DMS153 treated with DMSO at 0.1 percent for 48 hours (cell line): ENCODE results near the gene CLIP4.

ENCODE experiments used
- DNase-seq: peaks from one replicate; lab custom pipeline; 2025; ENCODE audit not compliant: unreplicated experiment; lab: John Stamatoyannopoulos, UW

The CLIP4 gene

GRCh38 chr2:29219374-29219773 lies 104.2 kb downstream of the CLIP4 start:
- DNase-seq: no peak

- DNase-seq: no peak
Observed at GRCh38 chr2:29220506-29221270, 105.5 kb downstream of the CLIP4 start.

DNA sequence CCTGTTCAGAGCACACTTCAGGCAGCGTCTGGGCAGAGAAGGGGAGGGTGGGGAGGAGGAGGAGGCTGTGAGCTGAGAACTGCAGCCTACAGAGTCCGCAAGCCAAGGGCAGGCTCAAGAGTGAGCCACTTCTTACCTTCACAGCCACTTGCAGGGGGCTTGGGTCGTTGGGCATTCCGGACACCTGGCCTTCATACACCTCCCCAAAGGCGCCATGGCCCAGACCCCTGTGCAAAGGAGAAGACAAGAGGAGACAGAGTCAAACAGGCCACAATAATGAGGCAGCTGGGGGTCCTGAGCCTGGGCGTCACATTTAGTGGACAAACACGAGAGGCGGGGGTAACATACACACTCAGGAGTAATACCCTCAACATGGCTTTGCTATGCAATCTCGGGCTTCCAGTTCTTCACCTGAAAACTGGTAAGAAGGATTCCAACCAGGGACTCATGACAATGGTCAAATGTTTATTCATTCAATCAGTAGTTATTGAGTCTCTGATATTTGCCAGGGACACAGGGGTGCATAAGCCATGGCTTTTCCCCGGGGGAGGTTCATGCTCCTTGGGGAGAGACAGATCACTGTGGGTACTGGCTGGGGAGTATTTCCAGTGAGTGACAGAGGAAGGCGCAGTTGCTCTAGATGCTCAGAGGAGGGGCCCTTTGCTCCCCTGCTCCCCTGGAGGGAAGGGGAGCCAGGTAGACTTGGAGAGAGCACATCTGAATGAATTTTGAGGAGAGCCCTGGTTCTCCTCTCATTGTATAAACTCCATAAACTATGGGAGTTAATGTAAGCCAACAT lies 107.4 kb downstream of the CLIP4 start:
- no peak for DNase-seq

DNA sequence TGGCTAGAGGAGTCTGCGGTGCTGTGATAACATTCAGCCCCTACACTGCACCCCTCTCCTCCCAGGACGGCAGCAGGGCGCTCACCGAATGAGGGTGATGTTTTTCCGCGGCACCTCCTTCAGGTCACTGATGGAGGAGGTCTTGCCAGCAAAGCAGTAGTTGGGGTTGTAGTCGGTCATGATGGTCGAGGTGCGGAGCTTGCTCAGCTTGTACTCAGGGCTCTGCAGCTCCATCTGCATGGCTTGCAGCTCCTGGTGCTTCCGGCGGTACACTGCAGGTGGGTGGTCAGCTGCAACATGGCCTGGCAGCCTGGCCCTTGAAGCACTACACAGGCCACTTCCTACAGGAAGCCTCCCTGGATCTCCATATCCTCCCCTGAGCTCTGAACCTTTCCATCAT lies 108.0 kb downstream of the CLIP4 start:
- no peak for DNase-seq

DNA sequence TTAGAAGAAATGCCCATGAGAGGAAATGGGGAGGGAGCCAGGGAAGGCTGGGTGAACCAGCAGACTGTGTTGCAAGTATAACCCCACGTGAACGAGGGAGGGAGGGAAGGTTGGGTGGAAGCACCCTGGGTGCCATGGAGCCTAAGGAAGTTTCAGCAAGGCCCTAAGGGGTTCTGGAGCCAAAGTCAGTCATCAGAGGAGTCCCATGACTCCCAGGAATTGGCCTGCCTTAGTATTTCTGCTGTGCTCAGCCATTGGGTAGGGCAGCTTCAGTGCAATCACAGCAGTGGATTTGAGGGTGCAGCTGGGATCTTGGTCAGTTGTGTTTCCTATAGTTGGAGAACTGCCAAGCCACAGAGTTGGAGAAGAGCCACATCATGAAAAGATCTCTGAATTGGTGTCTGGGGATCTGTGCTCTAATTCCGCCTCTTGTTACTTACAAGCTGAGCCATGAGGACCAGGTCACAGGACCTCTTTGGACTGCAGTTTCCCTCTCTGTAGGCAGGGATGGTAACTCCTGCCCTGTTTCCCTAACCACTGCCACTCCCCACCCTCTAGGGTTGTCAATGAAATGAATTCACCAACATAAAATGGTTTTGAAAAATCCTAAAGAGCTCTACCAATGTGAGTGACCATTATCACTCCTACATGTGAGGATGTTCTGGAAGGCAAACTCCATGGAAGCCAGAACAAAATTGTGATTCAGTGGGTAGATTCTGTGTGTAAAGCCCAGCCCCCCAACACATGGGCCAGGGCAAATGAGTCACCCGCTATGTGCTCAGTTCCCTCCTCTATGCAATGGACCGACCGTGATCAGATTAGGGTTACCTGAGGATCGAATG lies 108.9 kb downstream of the CLIP4 start:
- DNase-seq: no peak

GRCh38 chr2:29224693-29225551 lies 109.7 kb downstream of the CLIP4 start:
- DNase-seq: no peak

DNA sequence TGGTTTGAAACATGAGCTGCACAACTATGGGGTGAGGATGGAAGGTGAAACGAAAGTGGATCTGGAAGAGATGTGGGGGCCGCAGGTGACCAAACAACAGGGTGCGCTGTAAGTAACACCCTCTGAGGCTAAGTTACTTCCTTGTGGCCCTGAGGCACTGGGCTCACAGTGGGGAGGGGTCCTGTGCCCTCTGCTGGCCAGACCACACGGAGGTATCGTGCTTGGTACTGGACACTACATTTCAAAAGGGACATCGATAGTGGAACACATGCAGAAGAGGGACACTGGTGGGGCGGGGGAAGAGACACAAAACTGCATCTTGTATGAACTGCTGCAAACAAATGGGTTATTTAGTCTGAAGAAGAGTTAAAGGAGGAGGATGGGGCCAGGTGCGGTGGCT lies 110.6 kb downstream of the CLIP4 start:
- no peak for DNase-seq

GRCh38 chr2:29226375-29226774 lies 111.2 kb downstream of the CLIP4 start:
- DNase-seq: no peak

- DNase-seq: no peak
Observed at GRCh38 chr2:29226808-29227207, 111.6 kb downstream of the CLIP4 start.

DNA sequence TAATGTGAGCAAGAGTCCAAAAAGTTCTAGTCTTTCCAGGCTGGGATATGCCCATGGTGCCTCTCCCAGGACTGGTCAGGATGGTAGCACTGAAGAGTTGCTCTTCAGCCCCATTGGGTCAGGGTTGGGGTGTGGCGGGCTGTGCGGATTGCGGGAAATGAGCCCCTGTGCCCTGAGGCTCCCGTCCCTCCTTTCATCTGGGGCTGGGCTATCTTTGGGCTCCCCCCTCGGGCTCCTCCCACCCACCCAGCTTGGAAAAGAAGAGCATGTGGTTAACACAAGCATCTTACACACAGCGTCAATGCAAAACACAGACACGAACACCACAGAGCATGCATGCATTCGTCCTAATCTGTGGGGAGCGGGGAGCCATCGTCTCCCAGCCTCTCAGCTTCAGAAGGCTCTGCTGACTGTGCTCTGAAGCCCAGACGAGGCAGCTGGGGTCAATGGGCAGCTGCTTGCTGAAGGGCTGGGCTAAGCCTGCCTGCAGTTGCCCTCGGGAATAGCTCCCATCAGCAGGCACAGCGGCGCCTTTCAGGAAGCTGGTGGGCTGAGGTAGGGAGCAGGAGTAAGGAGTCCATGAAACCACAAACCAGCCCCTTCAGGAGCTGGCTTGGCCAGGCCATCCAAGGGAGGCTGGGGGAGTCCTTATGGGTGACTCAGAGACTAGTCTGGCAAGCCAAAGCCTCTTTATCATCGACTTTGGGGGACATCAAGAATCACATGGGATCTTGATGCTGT lies 112.9 kb downstream of the CLIP4 start:
- no peak for DNase-seq

DNA sequence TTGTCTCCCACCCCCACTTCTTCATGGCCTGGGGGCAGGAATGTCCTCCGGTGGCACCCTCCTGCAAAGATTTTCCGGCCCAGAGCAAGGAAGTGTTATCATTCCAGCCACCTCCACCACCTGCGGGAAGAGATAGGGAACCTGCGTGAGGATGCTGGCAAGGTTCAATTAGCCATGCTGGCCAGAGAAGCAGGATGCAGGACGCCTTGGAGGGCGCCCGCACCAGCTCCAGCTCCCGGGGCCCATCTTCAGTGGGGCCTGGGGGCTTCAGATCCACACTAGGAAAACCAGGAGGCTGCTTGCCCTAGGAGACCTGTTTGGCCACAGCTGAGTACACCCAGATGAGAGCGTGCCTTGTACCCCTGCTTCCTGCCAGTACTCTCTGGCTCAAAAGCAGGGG lies 113.7 kb downstream of the CLIP4 start:
- no peak for DNase-seq

DNA sequence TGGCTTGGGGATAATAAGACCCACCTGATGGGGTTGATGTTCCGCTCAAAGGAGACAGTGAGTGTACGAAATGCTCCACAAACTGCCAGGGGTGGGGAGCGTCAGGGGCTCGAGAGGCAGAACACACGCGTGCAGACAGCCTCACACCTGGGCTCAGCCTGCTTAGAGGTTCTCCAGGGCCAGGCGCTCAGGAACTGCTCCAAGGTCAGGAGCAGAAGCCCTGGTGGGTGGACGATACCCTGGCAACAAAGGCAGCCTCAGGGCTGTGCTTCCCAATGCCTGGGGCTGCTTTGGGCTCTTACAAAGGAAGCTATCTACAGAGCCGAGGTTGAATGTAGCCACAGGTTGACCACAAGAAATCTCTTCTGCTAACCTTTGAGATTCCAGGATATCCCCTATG lies 114.4 kb downstream of the CLIP4 start:
- no peak for DNase-seq

GRCh38 chr2:29232041-29232440 lies 116.8 kb downstream of the CLIP4 start:
- no peak for DNase-seq

- no peak for DNase-seq
Observed at GRCh38 chr2:29233428-29233827, 118.2 kb downstream of the CLIP4 start.

GRCh38 chr2:29235411-29235810 lies 120.2 kb downstream of the CLIP4 start:
- DNase-seq: no peak

DNA sequence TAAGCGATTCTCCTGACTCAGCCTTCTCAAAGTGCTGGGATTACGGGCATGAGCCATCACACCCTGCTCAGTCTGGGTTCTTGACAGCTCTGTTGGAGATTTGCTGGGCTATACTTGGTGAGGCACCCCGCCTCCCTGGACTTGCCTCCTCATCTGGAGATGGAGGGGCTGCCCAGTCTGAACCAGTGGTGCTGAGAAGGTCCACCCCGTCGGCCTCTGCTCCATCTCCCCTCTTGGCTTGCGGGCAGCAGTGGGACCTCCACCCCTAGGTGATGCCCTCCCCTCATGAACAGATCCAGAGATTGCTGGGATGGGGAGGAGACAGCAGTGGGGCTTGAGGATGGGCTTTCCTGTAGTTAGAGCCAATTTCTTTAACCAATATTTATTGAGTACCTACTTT lies 120.9 kb downstream of the CLIP4 start:
- DNase-seq: no peak

- DNase-seq: no peak
Observed at GRCh38 chr2:29238497-29238896, 123.3 kb downstream of the CLIP4 start.
